HCT116 (cell line): ENCODE data around the gene MED9. TPM values are rescaled to one million over a fixed set of nuclear protein-coding genes. Genes with fewer than 3 reads are reported as not detected.

Experiments
- ATAC-seq: fragments of 200-7000 bp; cut with Tn5 transposase; 2 replicates; pipeline ENCODE4 v1.9.1; 2020; ENCODE audit warnings: mild to moderate bottlenecking, moderate library complexity
- BruUV-seq: library from RNA; stranded (reverse); fragments of 400-500 nt; replicated peaks from 2 replicates; lab custom pipeline; 2021; lab: Mats Ljungman, UMichigan
- CTCF ChIA-PET: fragments of 300-600 bp; sonication (Branson Sonifier 250); formaldehyde crosslinking; loops from one replicate; lab custom pipeline; 2021; ENCODE audit warnings: antibody characterized with exemption; lab: Charles Lee
- POLR2A ChIA-PET: fragments of 300-600, 350-600 bp; sonication (Branson Sonifier 250); formaldehyde crosslinking; loops from one replicate; lab custom pipeline; 2021; ENCODE audit warnings: antibody characterized with exemption; lab: Charles Lee
- RAD21 ChIA-PET, 2 experiments: fragments of 300-600 bp; sonication (Branson Sonifier 250); formaldehyde crosslinking; loops; one replicate each; lab custom pipeline; 2023; ENCODE audit warnings: low total read pairs in 2 of 2; ENCODE audit not compliant: uncharacterized antibody in 2 of 2, unreplicated experiment in 2 of 2, low non-redundant PET in 1 of 2; lab: Charles Lee
- DNase-seq: peaks from one replicate; pipeline ENCODE4 v3.0.0-alpha.2; 2010; ENCODE audit warnings: low read depth, low spot score
- H2AFZ ChIP-seq: fragments of 200-600 bp; shearing (Covaris generic), sonication (generic); 2 replicates; pipeline ENCODE4 v1.6.1; 2017; ENCODE audit warnings: low read depth, mixed run types, mixed read lengths, antibody characterized with exemption, low read length; ENCODE audit not compliant: poor library complexity, severe bottlenecking
- H3K27ac ChIP-seq: 2 replicates; pipeline ENCODE4 v1.5.1; 2012; ENCODE audit warnings: low read depth, low read length
- H3K27me3 ChIP-seq: fragments of 200-600 bp; sonication (generic); 2 replicates; pipeline ENCODE4 v1.6.1; 2016; ENCODE audit warnings: mixed run types, low read length, mixed read lengths; ENCODE audit not compliant: insufficient read depth
- H3K36me3 ChIP-seq, 2 experiments: fragments of 200-500 bp in 1 of 2; fragments of 200-600 bp in 1 of 2; sonication (Bioruptor generic) in 1 of 2; sonication (generic) in 1 of 2; 2 replicates each; pipeline versions ENCODE4 v1.5.1 to v1.6.1; 2014 to 2016; ENCODE audit warnings: low read length in 2 of 2, inconsistent platforms in 1 of 2, mixed read lengths in 1 of 2, mixed run types in 1 of 2; ENCODE audit not compliant: insufficient read depth in 2 of 2, control insufficient read depth in 1 of 2
- H3K4me1 ChIP-seq, 2 experiments: fragments of 200-600 bp in 1 of 2; sonication (generic) in 1 of 2; 2 replicates each; pipeline versions ENCODE4 v1.5.1 to v1.6.1; 2012 to 2017; ENCODE audit warnings: low read length in 2 of 2, inconsistent platforms in 1 of 2, mild to moderate bottlenecking in 1 of 2, mixed read lengths in 1 of 2, mixed run types in 1 of 2, moderate library complexity in 1 of 2; ENCODE audit not compliant: insufficient read depth in 2 of 2, control insufficient read depth in 1 of 2
- H3K4me2 ChIP-seq: fragments of 200-600 bp; sonication (generic); 2 replicates; pipeline ENCODE4 v1.6.1; 2017; ENCODE audit warnings: mixed run types, low read length, mixed read lengths
- H3K4me3 ChIP-seq, 2 experiments: fragments of 200-600 bp in 1 of 2; sonication (generic) in 1 of 2; replicated peaks in 1 of 2; 2 replicates each; pipeline ENCODE4 v1.5.1; 2011 to 2016; ENCODE audit warnings: low read length in 2 of 2, control low read depth in 1 of 2, low read depth in 1 of 2, mild to moderate bottlenecking in 1 of 2, mixed read lengths in 1 of 2, mixed run types in 1 of 2
- H3K79me2 ChIP-seq: fragments of 200-600 bp; sonication (generic); 2 replicates; pipeline ENCODE4 v1.6.1; 2017; ENCODE audit warnings: mild to moderate bottlenecking, mixed run types, low read length, moderate library complexity, mixed read lengths; ENCODE audit not compliant: insufficient read depth
- H3K9ac ChIP-seq: fragments of 200-600 bp; sonication (generic); 2 replicates; pipeline ENCODE4 v1.6.1; 2016; ENCODE audit warnings: low read length, mixed read lengths
- H3K9me2 ChIP-seq: fragments of 200-600 bp; sonication (generic), shearing (Covaris generic); 2 replicates; pipeline ENCODE4 v1.6.1; 2017; ENCODE audit warnings: mixed run types, mild to moderate bottlenecking, moderate library complexity; ENCODE audit not compliant: insufficient read depth
- H3K9me3 ChIP-seq, 2 experiments: fragments of 200-500 bp in 1 of 2; fragments of 200-600 bp in 1 of 2; sonication (Bioruptor generic) in 1 of 2; sonication (generic) in 1 of 2; 2 replicates each; pipeline ENCODE4 v1.6.1; 2014 to 2017; ENCODE audit warnings: low read length in 2 of 2, mixed read lengths in 2 of 2, inconsistent platforms in 1 of 2, low read depth in 1 of 2, mild to moderate bottlenecking in 1 of 2, mixed run types in 1 of 2, moderate library complexity in 1 of 2; ENCODE audit not compliant: control insufficient read depth in 1 of 2, insufficient read depth in 1 of 2
- H4K20me1 ChIP-seq: fragments of 200-600 bp; sonication (generic), shearing (Covaris generic); 2 replicates; pipeline ENCODE4 v1.6.1; 2017; ENCODE audit warnings: mixed run types, mild to moderate bottlenecking, moderate library complexity; ENCODE audit not compliant: insufficient read depth
- CEBPB ChIP-seq: IDR thresholded peaks from 2 replicates; pipeline ENCODE4 v1.6.1; 2012; ENCODE audit warnings: low read depth
- CTCF ChIP-seq, 3 experiments: fragments of 200-600 bp in 1 of 3; sonication (generic) in 1 of 3; IDR thresholded peaks in 2 of 3; conservative IDR thresholded peaks in 1 of 3; 2 replicates each; pipeline ENCODE4 v1.5.1; 2012 to 2017; ENCODE audit warnings: low read depth in 2 of 3, low read length in 2 of 3, antibody characterized with exemption in 1 of 3, borderline replicate concordance in 1 of 3, control low read depth in 1 of 3, mild to moderate bottlenecking in 1 of 3, mixed read lengths in 1 of 3, mixed run types in 1 of 3, moderate library complexity in 1 of 3; ENCODE audit not compliant: insufficient read depth in 1 of 3
- EGR1 ChIP-seq: IDR thresholded peaks from 2 replicates; pipeline ENCODE4 v1.6.1; 2012; ENCODE audit warnings: low read depth
- ELF1 ChIP-seq: IDR thresholded peaks from 2 replicates; pipeline ENCODE4 v1.6.1; 2012; ENCODE audit warnings: low read depth, borderline replicate concordance
- EZH2 ChIP-seq: fragments of 200-600 bp; sonication (generic); IDR thresholded peaks from 2 replicates; pipeline ENCODE4 v1.6.1; 2017; ENCODE audit warnings: antibody characterized with exemption, mixed run types
- EZH2phosphoT487 ChIP-seq: fragments of 200-600 bp; IDR thresholded peaks from 2 replicates; pipeline ENCODE4 v1.6.1; 2018; ENCODE audit warnings: antibody characterized with exemption, borderline replicate concordance
- FOSL1 ChIP-seq: IDR thresholded peaks from 2 replicates; pipeline ENCODE4 v1.6.1; 2012; ENCODE audit warnings: low read depth
- POLR2A ChIP-seq: IDR thresholded peaks from 2 replicates; pipeline ENCODE4 v1.7.0; 2011; ENCODE audit warnings: borderline replicate concordance; ENCODE audit not compliant: insufficient read depth, insufficient read length; ENCODE audit errors: extremely low read depth
- POLR2AphosphoS5 ChIP-seq: IDR thresholded peaks from 2 replicates; pipeline ENCODE4 v1.6.1; 2011; ENCODE audit warnings: mild to moderate bottlenecking, low read depth, low read length, moderate library complexity
- SIN3A ChIP-seq: IDR thresholded peaks from 2 replicates; pipeline ENCODE4 v1.6.1; 2012; ENCODE audit warnings: low read depth
- SP1 ChIP-seq: IDR thresholded peaks from 2 replicates; pipeline ENCODE4 v1.6.1; 2012; ENCODE audit warnings: low read depth
- SRF ChIP-seq: IDR thresholded peaks from 2 replicates; pipeline ENCODE4 v1.6.1; 2012; ENCODE audit warnings: low read depth
- TCF7L2 ChIP-seq: IDR thresholded peaks from 2 replicates; pipeline ENCODE4 v1.7.0; 2011; ENCODE audit warnings: borderline replicate concordance, inconsistent platforms; ENCODE audit not compliant: insufficient read depth, insufficient read length; ENCODE audit errors: extremely low read depth
- ZFX ChIP-seq: fragments of 450-650 bp; IDR thresholded peaks from 2 replicates; pipeline ENCODE4 v1.6.1; 2017
- intact Hi-C: fragments of 100-400 bp; cut with micrococcal nuclease; formaldehyde crosslinking; loops from 2 replicates; pipeline ENCODE4 v1.10.0; 2022
- total RNA-seq: library from RNA; stranded (reverse); gene quantifications from one replicate; pipeline ENCODE4 v1.2.1, GENCODE V29; 2021; ENCODE audit not compliant: unreplicated experiment
- TF ChIP-seq, protein P1 (sequence below): IDR thresholded peaks from 2 replicates; pipeline ENCODE4 v1.6.1; 2011; ENCODE audit warnings: mild to moderate bottlenecking, low read length, moderate library complexity; ENCODE audit not compliant: insufficient replicate concordance; ENCODE audit errors: extremely low read depth

Gene MED9
- total RNA-seq, 1 experiment from 2014 or later: 13.9 TPM

- no TSS peak for BruUV-seq
These were observed 30.7 kb downstream of the MED9 start for GRCh38 chr17:17507465-17508011.

GRCh38 chr17:17508019-17508535 lies 31.3 kb downstream of the MED9 start:
- no peaks in the 10 kb centered on the region for H3K36me3 ChIP-seq
- H2AFZ ChIP-seq: no peak overlapping the region
- no TSS peak for BruUV-seq
- H3K9me3 ChIP-seq: no peaks in the 10 kb centered on the region
- H3K4me3 ChIP-seq: no peak overlapping the region
- H3K9ac ChIP-seq: no peak overlapping the region
- no peak overlapping the region for H3K4me2 ChIP-seq
- no peaks in the 10 kb centered on the region for H4K20me1 ChIP-seq
- ChIA-PET POLR2A (no interaction called here), CTCF (no interaction called here), RAD21 (no interaction called here)
- DNase-seq: no peak
- intact Hi-C loops: no loop called here
- no peak overlapping the region for H3K27ac ChIP-seq
- H3K9me2 ChIP-seq: no peaks in the 10 kb centered on the region
- peaks cover 5 to 32% of the 10 kb centered on the region in 2 experiments; a peak in 3 of 4 replicates for H3K4me1 ChIP-seq
- H3K27me3 ChIP-seq: no peaks in the 10 kb centered on the region
- TF ChIP-seq SP1 (no peak), CEBPB (no peak), SRF (no peak), POLR2AphosphoS5 (no peak), SIN3A (no peak), EZH2 (no peak), ZFX (no peak), POLR2A (no peak), CTCF (IDR thresholded peaks at IDR 0.05 in 2 of 3, conservative IDR thresholded peaks at IDR 0.05 in 1 of 3; ENCODE audit: borderline replicate concordance in 1 of 3, insufficient read depth in 1 of 3, low read depth in 2 of 3, low read length in 2 of 3) (no peak), ELF1 (no peak), FOSL1 (no peak), EGR1 (no peak), EZH2phosphoT487 (no peak)
- no peak for ATAC-seq
- H3K79me2 ChIP-seq: no peaks in the 10 kb centered on the region

More at GRCh38 chr17:17507465-17508011, 30.7 kb downstream of the MED9 start:
- TF ChIP-seq SP1 (no peak), EZH2 (no peak), SIN3A (no peak), TCF7L2 (no peak)
- TF ChIP-seq, protein P1, sequence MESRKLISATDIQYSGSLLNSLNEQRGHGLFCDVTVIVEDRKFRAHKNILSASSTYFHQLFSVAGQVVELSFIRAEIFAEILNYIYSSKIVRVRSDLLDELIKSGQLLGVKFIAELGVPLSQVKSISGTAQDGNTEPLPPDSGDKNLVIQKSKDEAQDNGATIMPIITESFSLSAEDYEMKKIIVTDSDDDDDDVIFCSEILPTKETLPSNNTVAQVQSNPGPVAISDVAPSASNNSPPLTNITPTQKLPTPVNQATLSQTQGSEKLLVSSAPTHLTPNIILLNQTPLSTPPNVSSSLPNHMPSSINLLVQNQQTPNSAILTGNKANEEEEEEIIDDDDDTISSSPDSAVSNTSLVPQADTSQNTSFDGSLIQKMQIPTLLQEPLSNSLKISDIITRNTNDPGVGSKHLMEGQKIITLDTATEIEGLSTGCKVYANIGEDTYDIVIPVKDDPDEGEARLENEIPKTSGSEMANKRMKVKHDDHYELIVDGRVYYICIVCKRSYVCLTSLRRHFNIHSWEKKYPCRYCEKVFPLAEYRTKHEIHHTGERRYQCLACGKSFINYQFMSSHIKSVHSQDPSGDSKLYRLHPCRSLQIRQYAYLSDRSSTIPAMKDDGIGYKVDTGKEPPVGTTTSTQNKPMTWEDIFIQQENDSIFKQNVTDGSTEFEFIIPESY: no peak
- H3K27me3 ChIP-seq: no peaks in the 10 kb centered on the region
- RAD21 ChIA-PET: no interaction called here
- H4K20me1 ChIP-seq: no peaks in the 10 kb centered on the region
- no peaks in the 10 kb centered on the region for H3K79me2 ChIP-seq
- CTCF ChIA-PET: interaction anchor here (3.3 kb wide), 1 partner anchor 11 kb away, joined by 14 read pairs; the partner anchor contains the start of gene RASD1
- no peak overlapping the region for H3K4me3 ChIP-seq
- POLR2A ChIA-PET: no interaction called here
- H3K9me3 ChIP-seq: no peaks in the 10 kb centered on the region
- H3K36me3 ChIP-seq: no peaks in the 10 kb centered on the region
- no peak overlapping the region for H3K27ac ChIP-seq
- H3K4me1 ChIP-seq: peaks cover 5 to 28% of the 10 kb centered on the region in 2 experiments; a peak in 3 of 4 replicates
- DNase-seq: no peak
- no peak for ATAC-seq
- H2AFZ ChIP-seq: no peak overlapping the region
- no peak overlapping the region for H3K9ac ChIP-seq
- H3K4me2 ChIP-seq: no peak overlapping the region
- no peaks in the 10 kb centered on the region for H3K9me2 ChIP-seq
- intact Hi-C loops: no loop called here
